Neural cell (in vitro differentiated cells): ENCODE data around the gene KCTD17. TPM values are rescaled to one million over a fixed set of nuclear protein-coding genes. Genes with fewer than 3 reads are reported as not detected.

Experiments
- H2AFZ ChIP-seq: fragments of 200-600, 300-800 bp; sonication (generic), shearing (Covaris generic); 2 replicates; pipeline ENCODE4 v1.6.0; 2014; ENCODE audit warnings: low read depth, mild to moderate bottlenecking, antibody characterized with exemption, low read length, moderate library complexity
- H3F3A ChIP-seq: fragments of 200-600 bp; shearing (Covaris generic); 2 replicates; pipeline ENCODE4 v1.6.1; 2016; ENCODE audit warnings: mild to moderate bottlenecking, moderate library complexity, mixed read lengths, antibody characterized with exemption, low read length; ENCODE audit not compliant: insufficient read depth, poor library complexity, severe bottlenecking
- H3K27ac ChIP-seq: fragments of 200-600, 300-800 bp; sonication (generic), shearing (Covaris generic); 2 replicates; pipeline ENCODE4 v1.5.1; 2014; ENCODE audit warnings: mild to moderate bottlenecking, low read length, moderate library complexity
- H3K27me3 ChIP-seq: fragments of 300-800, 200-600 bp; sonication (generic), shearing (Covaris generic); 2 replicates; pipeline ENCODE4 v1.6.0; 2014; ENCODE audit warnings: mild to moderate bottlenecking, low read depth, low read length, moderate library complexity; ENCODE audit not compliant: insufficient read depth
- H3K36me3 ChIP-seq: fragments of 300-800, 200-600 bp; sonication (generic), shearing (Covaris generic); 2 replicates; pipeline ENCODE4 v1.5.1; 2014; ENCODE audit warnings: mild to moderate bottlenecking, antibody characterized with exemption, low read length, moderate library complexity; ENCODE audit not compliant: insufficient read depth
- H3K4me2 ChIP-seq: fragments of 300-800, 200-600 bp; sonication (generic), shearing (Covaris generic); 2 replicates; pipeline ENCODE4 v1.6.0; 2014; ENCODE audit warnings: mild to moderate bottlenecking, low read length
- H3K4me3 ChIP-seq: fragments of 300-800, 200-600 bp; sonication (generic), shearing (Covaris generic); 2 replicates; pipeline ENCODE4 v1.5.1; 2014; ENCODE audit warnings: mild to moderate bottlenecking, low read length, moderate library complexity
- H3K79me2 ChIP-seq: fragments of 200-600 bp; shearing (Covaris generic); replicated peaks from 2 replicates; pipeline ENCODE4 v1.6.0; 2014; ENCODE audit warnings: mild to moderate bottlenecking, low read length, moderate library complexity; ENCODE audit not compliant: insufficient read depth
- H3K9ac ChIP-seq: fragments of 300-800, 200-600 bp; sonication (generic), shearing (Covaris generic); 2 replicates; pipeline ENCODE4 v1.6.1; 2016; ENCODE audit warnings: mild to moderate bottlenecking, low read length, mixed read lengths
- H3K9me2 ChIP-seq: fragments of 200-600 bp; shearing (Covaris generic); 2 replicates; pipeline ENCODE4 v1.6.1; 2016; ENCODE audit warnings: mild to moderate bottlenecking, low read length, mixed read lengths; ENCODE audit not compliant: insufficient read depth
- H3K9me3 ChIP-seq: fragments of 200-600, 300-800 bp; sonication (generic), shearing (Covaris generic); 2 replicates; pipeline ENCODE4 v1.6.1; 2016; ENCODE audit warnings: mild to moderate bottlenecking, mixed run types, low read length, moderate library complexity, mixed read lengths
- H4K20me1 ChIP-seq: fragments of 200-600 bp; shearing (Covaris generic); 2 replicates; pipeline ENCODE4 v1.6.1; 2016; ENCODE audit warnings: mild to moderate bottlenecking, mixed run types; ENCODE audit not compliant: insufficient read depth
- EP300 ChIP-seq: fragments of 450-650 bp; conservative IDR thresholded peaks from 2 replicates; pipeline ENCODE4 v1.6.1; 2014; ENCODE audit warnings: antibody characterized with exemption, mild to moderate bottlenecking, moderate library complexity; ENCODE audit not compliant: poor library complexity, severe bottlenecking
- EZH2 ChIP-seq: fragments of 200-600, 300-800 bp; shearing (Covaris generic), sonication (generic); IDR thresholded peaks from 2 replicates; pipeline ENCODE4 v1.6.1; 2014; ENCODE audit warnings: antibody characterized with exemption, low read length, borderline replicate concordance, mild to moderate bottlenecking; ENCODE audit not compliant: insufficient read depth, poor library complexity, severe bottlenecking
- MXI1 ChIP-seq: fragments of 450-650 bp; conservative IDR thresholded peaks from 2 replicates; pipeline ENCODE4 v1.6.1; 2014; ENCODE audit warnings: antibody characterized with exemption, mild to moderate bottlenecking; ENCODE audit not compliant: poor library complexity, severe bottlenecking
- POLR2AphosphoS5 ChIP-seq: IDR thresholded peaks from 2 replicates; pipeline ENCODE4 v1.6.1; 2012
- RAD21 ChIP-seq: fragments of 450-650 bp; conservative IDR thresholded peaks from 2 replicates; pipeline ENCODE4 v1.6.1; 2014; ENCODE audit warnings: antibody characterized with exemption, mild to moderate bottlenecking, moderate library complexity
- SMC3 ChIP-seq: fragments of 450-650 bp; conservative IDR thresholded peaks from 2 replicates; pipeline ENCODE4 v1.6.1; 2014; ENCODE audit warnings: antibody characterized with exemption, mild to moderate bottlenecking, moderate library complexity; ENCODE audit not compliant: poor library complexity
- TAF1 ChIP-seq: IDR thresholded peaks from 2 replicates; pipeline ENCODE4 v1.6.1; 2012; ENCODE audit warnings: low read depth
- polyA plus RNA-seq: library from polyadenylated mRNA; depleted of rRNA; stranded (reverse); fragments of >200 nt; gene quantifications from 2 replicates; pipeline ENCODE4 v1.2.3, GENCODE V29; 2014
- TF ChIP-seq, protein P1 (sequence below): IDR thresholded peaks from 2 replicates; pipeline ENCODE4 v1.6.1; 2012; ENCODE audit warnings: borderline replicate concordance
- TF ChIP-seq, protein P2 (sequence below): fragments of 450-650 bp; IDR thresholded peaks from 2 replicates; pipeline ENCODE4 v1.5.1; 2014; ENCODE audit warnings: antibody characterized with exemption, mild to moderate bottlenecking, moderate library complexity; ENCODE audit not compliant: poor library complexity, severe bottlenecking

The KCTD17 gene
- polyA plus RNA-seq, 1 donor from 2014 or later: 96.3 TPM

DNA sequence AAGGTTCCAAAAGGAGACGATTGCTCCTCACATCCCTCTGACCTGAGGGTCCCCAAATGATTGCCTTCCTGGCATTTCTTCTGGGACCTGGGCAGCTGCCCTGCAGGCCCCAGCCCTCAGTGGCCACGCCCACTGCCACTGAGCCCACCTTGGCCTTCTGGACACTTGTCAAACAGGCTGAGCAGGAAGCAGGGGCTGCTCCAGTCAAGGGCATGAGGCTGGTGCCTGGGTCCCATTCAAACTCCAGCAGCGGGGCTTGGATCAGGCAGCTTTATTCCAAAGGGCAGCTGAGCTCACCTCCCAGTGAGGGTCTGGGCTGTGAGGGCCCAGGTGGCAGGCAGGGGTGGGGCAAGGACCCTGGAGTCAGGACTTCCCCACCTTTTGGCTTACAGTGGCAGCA lies 13.6 kb downstream of the KCTD17 start:
- Histone ChIP-seq H2AFZ (no peak overlapping the region), H3K27ac (no peak overlapping the region), H3K4me2 (no peak overlapping the region), H3K27me3 (peaks cover 22% of the 10 kb centered on the region), H3F3A (no peaks in the 10 kb centered on the region), H3K79me2 (no peaks in the 10 kb centered on the region), H3K36me3 (no peaks in the 10 kb centered on the region), H3K4me3 (no peak overlapping the region), H3K9me2 (no peaks in the 10 kb centered on the region), H4K20me1 (no peaks in the 10 kb centered on the region), H3K9ac (no peak overlapping the region), H3K9me3 (no peaks in the 10 kb centered on the region)
- TF ChIP-seq SMC3 (no peak), RAD21 (no peak), EP300 (no peak), POLR2AphosphoS5 (no peak), EZH2 (no peak), TAF1 (no peak)

DNA sequence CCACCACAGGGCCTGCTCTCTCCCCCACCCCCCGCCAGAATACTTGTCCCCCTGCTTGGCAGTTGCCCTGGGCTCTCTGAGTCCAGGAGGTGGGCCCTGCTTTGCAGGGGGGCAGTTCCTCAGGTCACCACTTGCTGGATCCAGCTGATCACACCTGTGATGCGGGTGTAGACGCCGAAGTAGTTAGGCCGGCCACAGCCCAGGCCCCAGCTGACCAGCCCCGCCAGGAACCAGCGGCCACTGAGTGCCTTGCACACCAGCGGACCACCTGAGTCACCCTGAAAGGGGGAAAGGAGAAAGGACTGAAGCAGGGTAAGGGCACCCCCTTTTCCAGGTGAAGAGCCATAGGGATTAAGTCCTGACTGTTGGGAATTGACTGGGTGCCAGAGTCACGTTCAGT lies 14.4 kb downstream of the KCTD17 start:
- no peaks in the 10 kb centered on the region for H3F3A ChIP-seq
- no peak overlapping the region for H2AFZ ChIP-seq
- no peaks in the 10 kb centered on the region for H3K9me3 ChIP-seq
- no peak overlapping the region for H3K9ac ChIP-seq
- no peaks in the 10 kb centered on the region for H3K9me2 ChIP-seq
- no peak overlapping the region for H3K27ac ChIP-seq
- H3K79me2 ChIP-seq: no peaks in the 10 kb centered on the region
- no peak overlapping the region for H3K4me3 ChIP-seq
- H3K4me2 ChIP-seq: no peak overlapping the region
- no peaks in the 10 kb centered on the region for H3K36me3 ChIP-seq
- TF ChIP-seq, protein P1, sequence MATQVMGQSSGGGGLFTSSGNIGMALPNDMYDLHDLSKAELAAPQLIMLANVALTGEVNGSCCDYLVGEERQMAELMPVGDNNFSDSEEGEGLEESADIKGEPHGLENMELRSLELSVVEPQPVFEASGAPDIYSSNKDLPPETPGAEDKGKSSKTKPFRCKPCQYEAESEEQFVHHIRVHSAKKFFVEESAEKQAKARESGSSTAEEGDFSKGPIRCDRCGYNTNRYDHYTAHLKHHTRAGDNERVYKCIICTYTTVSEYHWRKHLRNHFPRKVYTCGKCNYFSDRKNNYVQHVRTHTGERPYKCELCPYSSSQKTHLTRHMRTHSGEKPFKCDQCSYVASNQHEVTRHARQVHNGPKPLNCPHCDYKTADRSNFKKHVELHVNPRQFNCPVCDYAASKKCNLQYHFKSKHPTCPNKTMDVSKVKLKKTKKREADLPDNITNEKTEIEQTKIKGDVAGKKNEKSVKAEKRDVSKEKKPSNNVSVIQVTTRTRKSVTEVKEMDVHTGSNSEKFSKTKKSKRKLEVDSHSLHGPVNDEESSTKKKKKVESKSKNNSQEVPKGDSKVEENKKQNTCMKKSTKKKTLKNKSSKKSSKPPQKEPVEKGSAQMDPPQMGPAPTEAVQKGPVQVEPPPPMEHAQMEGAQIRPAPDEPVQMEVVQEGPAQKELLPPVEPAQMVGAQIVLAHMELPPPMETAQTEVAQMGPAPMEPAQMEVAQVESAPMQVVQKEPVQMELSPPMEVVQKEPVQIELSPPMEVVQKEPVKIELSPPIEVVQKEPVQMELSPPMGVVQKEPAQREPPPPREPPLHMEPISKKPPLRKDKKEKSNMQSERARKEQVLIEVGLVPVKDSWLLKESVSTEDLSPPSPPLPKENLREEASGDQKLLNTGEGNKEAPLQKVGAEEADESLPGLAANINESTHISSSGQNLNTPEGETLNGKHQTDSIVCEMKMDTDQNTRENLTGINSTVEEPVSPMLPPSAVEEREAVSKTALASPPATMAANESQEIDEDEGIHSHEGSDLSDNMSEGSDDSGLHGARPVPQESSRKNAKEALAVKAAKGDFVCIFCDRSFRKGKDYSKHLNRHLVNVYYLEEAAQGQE: no peak
- no peak for TF ChIP-seq RAD21
- TF ChIP-seq, protein P2, sequence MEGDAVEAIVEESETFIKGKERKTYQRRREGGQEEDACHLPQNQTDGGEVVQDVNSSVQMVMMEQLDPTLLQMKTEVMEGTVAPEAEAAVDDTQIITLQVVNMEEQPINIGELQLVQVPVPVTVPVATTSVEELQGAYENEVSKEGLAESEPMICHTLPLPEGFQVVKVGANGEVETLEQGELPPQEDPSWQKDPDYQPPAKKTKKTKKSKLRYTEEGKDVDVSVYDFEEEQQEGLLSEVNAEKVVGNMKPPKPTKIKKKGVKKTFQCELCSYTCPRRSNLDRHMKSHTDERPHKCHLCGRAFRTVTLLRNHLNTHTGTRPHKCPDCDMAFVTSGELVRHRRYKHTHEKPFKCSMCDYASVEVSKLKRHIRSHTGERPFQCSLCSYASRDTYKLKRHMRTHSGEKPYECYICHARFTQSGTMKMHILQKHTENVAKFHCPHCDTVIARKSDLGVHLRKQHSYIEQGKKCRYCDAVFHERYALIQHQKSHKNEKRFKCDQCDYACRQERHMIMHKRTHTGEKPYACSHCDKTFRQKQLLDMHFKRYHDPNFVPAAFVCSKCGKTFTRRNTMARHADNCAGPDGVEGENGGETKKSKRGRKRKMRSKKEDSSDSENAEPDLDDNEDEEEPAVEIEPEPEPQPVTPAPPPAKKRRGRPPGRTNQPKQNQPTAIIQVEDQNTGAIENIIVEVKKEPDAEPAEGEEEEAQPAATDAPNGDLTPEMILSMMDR: no peak
- no peak for TF ChIP-seq POLR2AphosphoS5
- peaks cover 28% of the 10 kb centered on the region for H3K27me3 ChIP-seq
- H4K20me1 ChIP-seq: no peaks in the 10 kb centered on the region

DNA sequence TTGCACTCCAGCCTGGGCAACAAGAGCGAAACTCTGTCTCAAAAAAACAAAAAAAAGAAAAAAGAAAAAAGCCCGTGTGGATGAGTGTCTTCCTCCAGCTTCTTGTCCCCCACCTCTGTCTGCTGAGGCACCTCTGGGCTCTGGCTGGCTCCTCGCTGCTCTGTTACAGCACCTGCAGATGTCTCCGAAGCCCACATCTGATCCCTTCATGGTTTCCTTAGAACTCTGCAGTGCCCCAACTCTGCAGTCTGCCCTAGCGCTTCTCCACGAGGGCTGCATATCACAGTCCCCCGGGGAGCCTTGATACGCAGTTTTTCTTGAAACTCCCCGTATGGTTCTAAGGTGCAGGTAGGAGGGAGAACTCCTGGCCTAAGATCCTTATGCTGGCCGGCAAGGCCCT lies 15.9 kb downstream of the KCTD17 start:
- no peak for TF ChIP-seq EZH2
- no peak for TF ChIP-seq POLR2AphosphoS5
- TF ChIP-seq SMC3: no peak
- no peak for TF ChIP-seq EP300
- TF ChIP-seq MXI1: no peak
- TF ChIP-seq, protein P1: no peak
- no peak for TF ChIP-seq TAF1
- TF ChIP-seq, protein P2: no peak
- no peak for TF ChIP-seq RAD21
- H3K27me3 ChIP-seq: peaks cover 31% of the 10 kb centered on the region

More for the DNA sequence above, 15.9 kb downstream of the KCTD17 start:
- H3F3A ChIP-seq: no peaks in the 10 kb centered on the region
- H3K4me2 ChIP-seq: no peak overlapping the region
- no peak overlapping the region for H3K4me3 ChIP-seq
- no peaks in the 10 kb centered on the region for H3K9me3 ChIP-seq
- no peaks in the 10 kb centered on the region for H3K36me3 ChIP-seq
- H3K9me2 ChIP-seq: no peaks in the 10 kb centered on the region
- no peak overlapping the region for H2AFZ ChIP-seq
- no peaks in the 10 kb centered on the region for H4K20me1 ChIP-seq
- H3K79me2 ChIP-seq: no peaks in the 10 kb centered on the region
- H3K27ac ChIP-seq: no peak overlapping the region
- no peak overlapping the region for H3K9ac ChIP-seq
